HG03342 (cell line): ENCODE data around the gene OOSP4B.
"Not testable (repeated sequence)": the region's sequence is repeated elsewhere in the genome, so short reads cannot be mapped to it uniquely, and the experiment has no call there.

Experiments used
- ATAC-seq: cut with Tn5 transposase; IDR thresholded peaks from one replicate; pipeline ENCODE4 v1.9.1; 2021; ENCODE audit warnings: mild to moderate bottlenecking, moderate library complexity; ENCODE audit not compliant: unreplicated experiment

OOSP4B gene

DNA sequence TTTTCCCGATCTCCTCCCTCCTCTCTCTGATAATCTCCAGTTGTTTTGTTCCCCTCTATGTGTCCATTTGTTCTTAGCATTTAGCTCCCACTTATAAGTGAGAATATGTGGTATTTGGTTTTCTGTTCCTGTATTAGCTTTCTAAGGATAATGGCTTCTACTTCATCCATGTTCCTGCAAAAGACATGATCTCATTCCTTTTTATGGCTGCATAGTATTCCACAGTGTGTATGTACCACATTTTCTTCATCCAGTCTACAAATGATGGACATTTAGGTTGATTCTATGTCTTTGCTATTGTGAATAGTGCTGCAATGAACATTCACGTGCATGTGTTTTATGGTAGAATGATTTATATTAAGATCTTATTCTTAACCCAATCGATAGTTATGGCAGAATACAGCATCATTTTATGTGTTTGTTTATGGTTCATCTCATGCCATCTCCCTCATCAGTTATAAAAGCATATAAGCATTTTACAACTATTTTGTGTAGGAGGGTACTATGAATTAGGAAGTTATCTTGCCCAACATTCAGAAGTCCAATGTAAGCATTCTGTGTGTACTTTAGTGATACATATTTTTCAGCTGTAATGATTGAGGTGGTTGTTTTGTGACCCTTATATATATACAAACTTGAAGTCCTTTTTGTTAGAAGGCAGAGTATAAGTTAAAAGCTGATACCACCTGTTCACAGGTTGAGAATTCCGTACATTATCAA lies 42.7 kb downstream of the OOSP4B start:
- ATAC-seq = no peak

DNA sequence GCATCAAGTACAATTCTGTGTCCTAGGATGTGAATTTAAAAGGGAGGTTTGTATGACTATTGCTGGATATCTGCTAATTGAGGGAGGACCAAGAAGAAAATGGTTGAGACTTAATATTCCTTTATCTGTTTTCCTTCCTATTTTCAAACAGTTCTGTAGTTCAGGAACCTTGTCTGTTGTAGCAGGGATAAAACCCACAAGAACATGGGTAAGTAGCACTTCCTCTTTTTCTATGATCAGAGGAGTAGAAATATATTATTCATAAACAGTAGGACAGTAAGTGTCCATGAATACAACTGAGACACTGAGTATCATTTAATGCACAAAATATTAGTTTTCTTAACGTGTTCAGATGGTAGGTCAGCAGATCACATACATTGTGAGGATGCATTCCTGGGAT lies 47.1 kb downstream of the OOSP4B start:
- ATAC-seq = no peak

DNA sequence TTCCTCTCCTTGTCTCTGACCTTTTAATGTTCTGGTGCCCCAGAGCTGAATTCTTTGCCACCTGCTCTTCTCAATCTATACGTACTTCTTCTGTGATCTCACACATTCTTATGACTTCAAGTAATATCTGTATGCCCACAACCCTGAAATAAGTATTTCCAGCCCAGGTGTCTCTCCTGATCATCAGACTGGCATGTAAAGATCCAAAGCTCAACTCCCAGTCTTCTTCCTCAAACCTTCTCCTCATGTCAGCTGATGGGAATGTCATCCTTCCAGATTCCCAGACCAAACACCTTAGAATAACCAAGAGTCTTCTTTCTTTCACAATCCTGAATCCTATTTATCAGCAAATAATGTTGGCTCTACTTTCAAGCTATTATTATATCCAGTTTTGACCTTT lies 48.8 kb downstream of the OOSP4B start:
- no peak for ATAC-seq

DNA sequence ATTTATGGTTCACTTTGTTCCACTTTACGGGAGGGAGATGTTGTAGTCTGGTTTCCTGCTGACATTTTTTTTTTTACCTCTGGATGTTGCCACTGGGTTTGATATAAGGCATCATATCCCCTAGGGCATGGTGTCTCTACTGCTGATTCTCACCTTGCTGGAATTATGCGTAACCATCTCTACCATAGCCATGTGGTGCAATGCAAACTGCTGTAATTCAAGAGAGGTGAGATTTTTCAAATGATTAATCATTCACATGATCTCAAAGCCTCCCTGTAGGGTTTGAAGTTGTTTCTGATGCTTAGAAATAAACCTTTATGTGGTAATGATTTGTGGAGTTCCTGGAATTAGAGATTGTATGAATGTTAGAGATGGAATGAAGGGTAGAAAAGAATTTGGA lies 52.5 kb downstream of the OOSP4B start:
- no peak for ATAC-seq

DNA sequence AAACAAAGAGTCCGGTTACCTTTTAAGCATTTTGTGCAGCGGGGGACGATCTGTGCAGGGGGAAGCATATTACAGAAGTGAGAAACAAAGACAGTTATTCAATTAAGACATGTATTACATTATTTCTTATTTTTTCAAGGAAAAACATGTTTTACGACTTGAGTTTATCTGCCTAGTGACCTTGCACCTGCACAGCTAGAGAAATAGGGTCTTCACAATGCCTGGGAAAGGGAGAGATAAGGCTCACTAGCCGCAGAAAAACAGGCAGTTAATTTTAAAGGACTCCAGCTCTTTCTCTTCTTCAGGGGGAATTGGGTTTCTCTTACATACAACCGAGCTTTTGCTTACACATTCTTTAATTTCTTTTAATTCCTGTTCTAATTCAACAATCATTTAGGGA lies 54.7 kb downstream of the OOSP4B start:
- ATAC-seq = not testable (repeated sequence)

DNA sequence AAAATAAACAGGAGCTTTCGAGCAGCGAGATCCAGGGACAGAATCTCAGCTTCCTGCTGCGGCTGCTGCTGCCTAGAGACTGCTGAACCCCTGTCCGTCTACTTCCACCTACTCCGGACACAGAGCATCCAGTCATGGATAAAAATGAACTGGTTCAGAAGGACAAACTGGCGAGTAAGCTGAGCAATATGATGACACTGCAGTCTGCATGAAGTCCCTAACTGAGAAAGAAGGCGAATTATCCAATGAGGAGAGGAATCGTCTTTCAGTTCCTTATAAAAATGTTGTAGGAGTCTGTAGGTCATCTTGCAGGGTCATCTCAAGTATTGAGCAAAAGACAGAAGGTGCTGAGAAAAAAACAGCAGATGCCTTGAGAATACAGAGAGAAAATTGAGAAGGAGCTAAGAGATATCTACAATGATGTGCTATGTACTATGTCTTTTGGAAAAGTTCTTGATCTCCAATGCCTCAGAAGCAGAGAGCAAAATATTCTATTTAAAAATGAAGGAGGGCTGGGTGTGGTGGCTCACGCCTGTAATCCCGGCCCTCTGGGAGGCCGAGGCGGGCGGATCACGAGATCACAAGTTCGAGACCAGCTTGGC lies 60.3 kb downstream of the OOSP4B start:
- no peak for ATAC-seq

DNA sequence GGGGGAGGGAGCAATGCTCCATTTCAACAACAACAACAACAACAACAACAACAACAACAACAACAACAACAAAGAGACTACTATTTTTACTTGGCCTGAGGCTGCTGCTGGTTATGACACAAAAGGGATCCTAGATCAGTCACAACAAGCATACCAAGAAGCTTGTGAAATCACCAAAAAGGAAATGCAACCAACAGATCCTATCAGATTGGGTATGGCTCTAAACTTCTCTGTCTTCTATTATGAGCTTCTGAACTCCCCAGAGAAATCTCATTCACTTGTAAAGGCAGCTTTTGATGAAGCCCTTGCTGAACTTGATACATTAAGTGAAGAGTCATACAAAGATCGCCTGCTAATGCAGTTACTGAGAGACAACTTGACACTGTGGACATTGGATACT lies 61.0 kb downstream of the OOSP4B start:
- ATAC-seq = no peak

DNA sequence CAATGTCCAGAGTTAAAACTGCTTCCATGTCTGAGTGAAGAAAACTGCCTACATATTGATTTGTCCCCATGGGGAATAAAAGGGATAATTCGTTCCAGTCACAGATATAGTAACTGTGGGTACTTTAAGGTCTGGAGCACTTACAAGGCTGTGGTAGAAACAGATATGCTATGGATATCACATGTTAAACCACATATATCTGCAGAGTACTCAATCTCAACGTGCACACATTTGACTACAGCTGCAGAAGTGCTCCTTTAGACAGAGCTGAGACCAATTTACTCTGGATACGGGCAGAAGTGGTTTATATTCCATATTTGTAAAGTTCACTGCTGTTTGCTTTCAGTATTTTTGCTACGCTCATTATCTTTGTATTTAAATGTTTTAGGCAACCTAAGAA lies 61.8 kb downstream of the OOSP4B start:
- no peak for ATAC-seq

DNA sequence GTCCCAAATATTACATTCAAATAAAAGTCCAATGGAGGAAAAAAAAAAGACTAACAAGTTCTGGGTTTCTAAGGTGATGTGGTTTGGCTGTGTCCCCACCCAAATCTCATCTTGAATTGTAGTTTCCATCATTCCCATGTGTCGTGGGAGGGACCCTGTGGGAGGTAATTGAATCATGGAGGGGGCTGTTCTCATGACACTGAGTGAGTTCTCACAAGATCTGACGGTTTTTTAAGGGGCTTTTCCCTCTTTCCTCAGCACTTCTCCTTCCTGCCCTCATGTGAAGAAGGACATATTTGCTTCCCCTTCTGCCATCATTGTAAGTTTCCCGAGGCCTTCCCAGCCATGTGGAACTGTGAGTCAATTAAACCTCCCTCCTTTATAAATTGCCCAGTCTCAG lies 63.6 kb downstream of the OOSP4B start:
- ATAC-seq = no peak
